GM20431 (cell line): Measurements from ENCODE around the gene ZNF710.

ENCODE experiments used
- in situ Hi-C: fragments of 300-500 bp; cut with MseI, MboI; formaldehyde crosslinking; loops from one replicate; pipeline ENCODE4 v1.15.0; 2020; ENCODE audit warnings: low sequenced_read_pairs; ENCODE audit not compliant: unreplicated experiment

Gene ZNF710

GRCh38 chr15:90036806-90037510 lies 35.8 kb downstream of the ZNF710 start:
- in situ Hi-C loops: no loop called here

GRCh38 chr15:90037511-90037860 lies 36.4 kb downstream of the ZNF710 start:
- in situ Hi-C loops: no loop called here

- in situ Hi-C loops: no loop called here
Measured at GRCh38 chr15:90037961-90038631, 37.0 kb downstream of the ZNF710 start.

DNA sequence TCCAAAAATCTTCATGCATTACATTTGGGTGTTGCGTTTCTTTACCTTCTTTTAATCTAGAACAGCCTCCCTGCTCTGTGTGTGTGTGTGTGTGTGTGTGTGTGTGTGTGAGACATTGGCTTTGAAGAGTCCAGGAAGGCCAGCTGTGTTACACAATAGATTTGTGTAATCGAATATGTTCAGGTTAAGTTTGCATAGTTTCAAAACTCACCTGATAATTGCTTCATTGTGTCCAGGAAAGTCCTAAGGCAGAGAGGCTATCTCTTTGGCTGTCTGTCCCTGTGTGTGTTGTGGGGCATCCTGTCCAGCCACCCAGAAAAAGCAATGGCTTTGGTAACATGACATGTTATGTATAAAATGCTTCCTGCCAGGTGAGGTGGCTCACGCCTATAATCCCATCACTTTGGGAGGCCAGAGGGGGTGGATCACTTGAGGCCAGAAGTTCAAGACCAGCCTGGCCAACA lies 37.5 kb downstream of the ZNF710 start:
- in situ Hi-C loops: no loop called here

DNA sequence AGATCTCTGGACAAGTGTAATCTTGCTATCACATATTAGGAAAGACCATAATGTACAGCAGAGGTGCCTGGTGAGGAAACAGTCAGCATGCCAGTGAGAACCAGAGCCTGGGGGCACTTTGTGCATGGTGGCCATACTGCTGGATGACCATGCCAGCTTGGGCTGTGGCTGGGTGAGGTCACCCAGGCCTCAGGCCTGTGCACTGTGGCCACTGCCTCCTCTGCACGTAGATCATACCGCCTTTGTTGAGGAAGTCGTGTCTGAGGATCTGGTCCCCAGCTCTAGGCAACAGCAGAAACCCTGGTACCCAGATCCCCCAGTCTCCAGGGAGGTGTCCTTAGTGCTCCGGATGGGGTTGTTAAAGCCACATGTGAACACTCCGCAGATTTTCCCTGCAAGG lies 38.9 kb downstream of the ZNF710 start:
- in situ Hi-C loops: no loop called here

DNA sequence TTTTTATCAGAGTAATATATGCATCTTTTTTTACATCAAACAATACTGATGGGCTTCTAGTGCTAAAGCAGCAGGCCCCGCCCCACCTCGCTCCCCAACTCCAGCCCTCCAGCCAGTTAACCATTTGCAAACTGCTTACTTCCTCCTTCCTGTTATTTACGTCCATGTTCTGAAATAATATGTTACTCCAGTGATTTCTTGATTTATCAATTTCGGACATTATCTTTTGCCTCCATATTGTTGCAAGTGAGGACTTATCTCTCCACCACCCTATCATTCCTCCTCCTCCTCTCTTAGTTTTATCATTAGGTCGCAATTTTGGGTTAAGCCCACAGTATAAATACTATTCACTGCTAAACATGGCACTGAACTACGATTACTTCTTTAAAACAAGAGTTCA lies 39.5 kb downstream of the ZNF710 start:
- in situ Hi-C loops: no loop called here

GRCh38 chr15:90042356-90042755 lies 41.2 kb downstream of the ZNF710 start:
- in situ Hi-C loops: no loop called here

DNA sequence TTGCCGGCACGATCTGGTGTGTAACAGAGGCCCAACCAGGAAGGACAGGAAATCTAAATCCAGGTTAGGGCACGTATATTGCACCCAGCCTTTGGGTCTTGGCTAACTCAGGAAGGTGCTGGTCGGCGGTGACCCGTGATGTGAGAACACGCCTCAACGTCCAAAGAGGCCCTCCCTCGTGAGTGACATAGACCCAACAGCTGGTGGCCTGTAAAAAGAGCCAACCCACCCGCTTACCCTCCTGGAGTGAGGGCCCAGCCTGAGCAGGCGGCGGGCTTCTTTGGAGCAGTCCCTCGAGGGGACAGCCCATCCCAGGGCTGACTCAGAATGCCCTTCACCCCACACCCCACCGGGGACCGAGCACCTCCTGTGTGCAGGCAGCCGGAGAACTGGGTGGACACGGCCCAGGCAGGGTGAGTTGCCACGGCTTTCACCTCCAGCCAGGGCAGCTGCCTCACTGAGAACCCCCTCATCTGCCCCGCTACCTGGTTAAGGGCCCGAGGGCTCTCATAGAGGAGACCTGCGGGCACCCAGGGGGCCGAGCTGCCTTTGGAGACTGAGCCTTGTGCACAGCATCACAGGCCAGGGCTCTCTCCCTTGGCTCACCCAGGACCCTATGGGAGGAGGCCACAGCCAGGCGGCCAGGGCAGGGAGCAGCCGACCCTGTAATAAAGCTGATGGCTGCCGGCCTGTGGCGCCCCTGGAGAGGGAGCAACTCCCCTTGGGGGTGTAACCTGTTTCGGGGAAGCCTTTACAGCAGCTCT lies 41.8 kb downstream of the ZNF710 start:
- in situ Hi-C loops: no loop called here

- in situ Hi-C loops: no loop called here
Measured at GRCh38 chr15:90043530-90044010, 42.4 kb downstream of the ZNF710 start.

- in situ Hi-C loops: no loop called here
Measured at GRCh38 chr15:90044191-90044590, 43.1 kb downstream of the ZNF710 start.

- in situ Hi-C loops: no loop called here
Measured at GRCh38 chr15:90044916-90045371, 43.8 kb downstream of the ZNF710 start.

GRCh38 chr15:90046289-90046688 lies 45.2 kb downstream of the ZNF710 start:
- in situ Hi-C loops: no loop called here

GRCh38 chr15:90046911-90047392 lies 45.8 kb downstream of the ZNF710 start:
- in situ Hi-C loops: no loop called here

DNA sequence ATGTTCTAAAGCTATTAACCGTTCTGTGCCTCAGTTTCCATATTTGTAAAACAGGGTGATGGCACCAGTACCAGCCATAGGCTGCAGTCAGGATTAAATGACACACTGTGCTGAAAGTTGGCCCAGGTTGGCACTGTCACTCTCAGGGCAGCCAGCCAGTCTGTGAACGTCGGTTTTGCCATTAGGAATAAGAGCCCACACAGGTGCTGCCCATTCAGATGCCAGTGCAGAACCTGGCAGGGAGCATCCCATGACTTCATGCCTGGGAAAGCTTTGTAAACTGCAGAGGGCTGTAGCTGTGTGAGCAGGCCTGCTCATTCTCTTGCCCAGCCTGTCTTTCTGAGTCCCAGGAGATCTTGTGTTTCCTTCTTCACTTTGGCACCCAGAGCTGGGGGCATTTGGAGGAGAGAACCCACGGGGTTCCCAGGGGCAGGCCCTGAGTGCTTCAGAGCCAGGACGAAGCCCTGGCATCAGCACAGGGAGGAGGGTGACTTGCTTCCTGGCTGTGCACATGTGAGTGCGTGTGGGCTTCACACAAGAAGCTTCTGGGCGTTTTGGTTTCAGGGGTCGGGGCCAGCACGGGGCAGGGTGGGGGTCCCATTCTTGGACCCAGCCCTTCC lies 46.9 kb downstream of the ZNF710 start:
- in situ Hi-C loops: no loop called here

DNA sequence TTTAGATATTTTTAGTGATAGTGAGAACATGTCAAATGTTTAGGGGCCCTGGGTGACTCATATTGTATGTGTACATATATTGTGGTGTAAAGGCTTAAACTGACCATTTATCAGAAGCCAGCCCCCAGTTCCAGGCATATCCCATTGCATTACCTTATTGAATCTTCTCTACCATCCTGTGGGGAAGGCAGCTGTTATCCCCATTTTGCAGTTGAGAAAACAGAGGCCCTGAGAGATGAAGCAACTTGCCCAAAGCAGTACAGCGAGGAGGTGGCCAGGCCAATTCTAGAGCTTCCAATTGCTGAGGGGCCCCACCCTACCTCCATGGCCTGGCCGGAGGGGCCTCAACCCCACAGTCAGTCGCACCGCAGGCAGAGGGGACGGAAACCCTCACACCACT lies 47.9 kb downstream of the ZNF710 start:
- in situ Hi-C loops: no loop called here

- in situ Hi-C loops: no loop called here
Measured at GRCh38 chr15:90049666-90050604, 48.8 kb downstream of the ZNF710 start.

GRCh38 chr15:90051874-90052273 lies 50.8 kb downstream of the ZNF710 start:
- in situ Hi-C loops: no loop called here

- in situ Hi-C loops: no loop called here
Measured at GRCh38 chr15:90053685-90054466, 52.8 kb downstream of the ZNF710 start.
